A549 (cell line): ENCODE data around the gene ZNF358. TPM values are rescaled to one million over a fixed set of nuclear protein-coding genes. Genes with fewer than 3 reads are reported as not detected.

ENCODE experiments used
- ATAC-seq, 2 experiments: fragments of 200-7000 bp in 1 of 2; fragments of >200 bp in 1 of 2; cut with Nextera tagmentation in 1 of 2; cut with Tn5 transposase in 1 of 2; 3 replicates each; pipeline versions ENCODE4 v1.8.0 to v1.9.1; 2018 to 2020; ENCODE audit warnings: mild to moderate bottlenecking in 1 of 2, moderate library complexity in 1 of 2
- CTCF ChIA-PET: fragments of 300-600 bp; sonication (Branson Sonifier 250); formaldehyde crosslinking; extraction: SDS; loops from one replicate; lab custom pipeline; 2021; ENCODE audit warnings: antibody characterized with exemption, inconsistent platforms; lab: Yijun Ruan, JAX
- POLR2A ChIA-PET: fragments of 350-600 bp; formaldehyde crosslinking; extraction: SDS; loops from one replicate; lab custom pipeline; 2021; ENCODE audit warnings: antibody characterized with exemption, inconsistent platforms; lab: Yijun Ruan, JAX
- DNase-seq, 2 experiments: peaks; one replicate each; pipeline versions ENCODE4 v3.0.0 to v3.0.0-alpha.2; 2011 to 2016; ENCODE audit warnings: low read depth in 1 of 2, low spot score in 1 of 2
- FAIRE-seq: peaks from 2 replicates; lab custom pipeline; 2011; peaks lifted over from hg19 to GRCh38; lab: Jason Lieb, UNC
- H3K27ac ChIP-seq, 2 experiments: fragments of >200 bp; sonication (Bioruptor Twin); formaldehyde crosslinking; 3 replicates each; pipeline ENCODE4 v1.5.1; 2016 to 2017
- H3K4me1 ChIP-seq: fragments of >200 bp; sonication (Bioruptor Twin); formaldehyde crosslinking; 3 replicates; pipeline ENCODE4 v1.6.1; 2016
- H3K4me2 ChIP-seq: fragments of >200 bp; sonication (Bioruptor Twin); formaldehyde crosslinking; 3 replicates; pipeline ENCODE4 v1.6.1; 2016
- H3K4me3 ChIP-seq: fragments of >200 bp; sonication (Bioruptor Twin); formaldehyde crosslinking; 3 replicates; pipeline ENCODE4 v1.5.1; 2016
- H3K9me3 ChIP-seq: fragments of >200 bp; sonication (Bioruptor Twin); formaldehyde crosslinking; 3 replicates; pipeline ENCODE4 v1.6.1; 2016
- CEBPB ChIP-seq, 2 experiments: fragments of >200 bp in 1 of 2; sonication (Bioruptor Twin) in 1 of 2; formaldehyde crosslinking in 1 of 2; IDR thresholded peaks; 2 replicates each; pipeline ENCODE4 v1.6.1; 2012 to 2016
- CHD2 ChIP-seq: fragments of 150-350 bp; IDR thresholded peaks from 2 replicates; pipeline ENCODE4 v1.6.1; 2014; ENCODE audit warnings: low read length; ENCODE audit not compliant: partially characterized antibody
- EHF ChIP-seq: fragments of 250-450 bp; sonication (Bioruptor Pico); IDR thresholded peaks from 2 replicates; pipeline ENCODE4 v1.5.0; 2020; ENCODE audit warnings: mild to moderate bottlenecking
- ELK1 ChIP-seq: fragments of 150-350 bp; IDR thresholded peaks from 2 replicates; pipeline ENCODE4 v1.6.1; 2014; ENCODE audit warnings: low read depth, mild to moderate bottlenecking, low read length
- EP300 ChIP-seq, 2 experiments: fragments of >200 bp; sonication (Bioruptor Twin); formaldehyde crosslinking; IDR thresholded peaks; 2 replicates in 1 of 2; 3 replicates in 1 of 2; pipeline ENCODE4 v1.6.1; 2016 to 2017
- FOSB ChIP-seq: fragments of 250-450 bp; sonication (Bioruptor Pico); IDR thresholded peaks from 2 replicates; pipeline ENCODE4 v1.5.0; 2020; ENCODE audit warnings: mild to moderate bottlenecking, moderate library complexity
- FOXS1 ChIP-seq: fragments of 250-450 bp; sonication (Bioruptor Pico); IDR thresholded peaks from 2 replicates; pipeline ENCODE4 v1.5.0; 2020; ENCODE audit warnings: mild to moderate bottlenecking, moderate library complexity
- HDAC2 ChIP-seq: fragments of 200-600 bp; sonication (generic); IDR thresholded peaks from 2 replicates; pipeline ENCODE4 v1.6.1; 2016
- HOXB13 ChIP-seq: fragments of 250-450 bp; sonication (Bioruptor Pico); IDR thresholded peaks from 2 replicates; pipeline ENCODE4 v1.5.0; 2020; ENCODE audit warnings: low read depth, mild to moderate bottlenecking, moderate library complexity
- JUN ChIP-seq, 2 experiments: fragments of >200 bp; sonication (Bioruptor Twin); formaldehyde crosslinking; IDR thresholded peaks; 2 replicates in 1 of 2; 3 replicates in 1 of 2; pipeline ENCODE4 v1.6.1; 2016 to 2017
- JUNB ChIP-seq: fragments of >200 bp; sonication (Bioruptor Twin); formaldehyde crosslinking; IDR thresholded peaks from 2 replicates; pipeline ENCODE4 v1.6.1; 2016
- KDM1A ChIP-seq: fragments of 200-600 bp; sonication (generic); IDR thresholded peaks from 2 replicates; pipeline ENCODE4 v1.6.1; 2016; ENCODE audit warnings: low read depth, mild to moderate bottlenecking
- KDM5A ChIP-seq: fragments of 200-600 bp; sonication (generic); IDR thresholded peaks from 2 replicates; pipeline ENCODE4 v1.6.1; 2016; ENCODE audit warnings: antibody characterized with exemption, mild to moderate bottlenecking
- MAFK ChIP-seq: fragments of 450-650 bp; IDR thresholded peaks from 2 replicates; pipeline ENCODE4 v1.6.1; 2014; ENCODE audit not compliant: partially characterized antibody
- MAX ChIP-seq: IDR thresholded peaks from 2 replicates; pipeline ENCODE4 v1.6.1; 2012
- PHF8 ChIP-seq: fragments of 200-600 bp; sonication (generic); IDR thresholded peaks from 2 replicates; pipeline ENCODE4 v1.6.1; 2016; ENCODE audit warnings: low read depth, mild to moderate bottlenecking, antibody characterized with exemption, moderate library complexity, borderline replicate concordance
- REST ChIP-seq: fragments of 200-600 bp; sonication (generic); IDR thresholded peaks from 2 replicates; pipeline ENCODE4 v1.6.1; 2016; ENCODE audit warnings: antibody characterized with exemption, mild to moderate bottlenecking, moderate library complexity
- RFX5 ChIP-seq: fragments of 450-650 bp; IDR thresholded peaks from 2 replicates; pipeline ENCODE4 v1.7.1; 2014; ENCODE audit warnings: antibody characterized with exemption, mild to moderate bottlenecking, moderate library complexity
- TFCP2L1 ChIP-seq: fragments of 250-450 bp; sonication (Bioruptor Pico); IDR thresholded peaks from 2 replicates; pipeline ENCODE4 v1.5.0; 2021; ENCODE audit warnings: mild to moderate bottlenecking
- ZC3H11A ChIP-seq: fragments of 450-650 bp; IDR thresholded peaks from 2 replicates; pipeline ENCODE4 v1.6.1; 2014; ENCODE audit warnings: antibody characterized with exemption, mild to moderate bottlenecking
- ZFP36 ChIP-seq: fragments of 450-650 bp; IDR thresholded peaks from 2 replicates; pipeline ENCODE4 v1.6.1; 2014; ENCODE audit warnings: borderline replicate concordance; ENCODE audit not compliant: partially characterized antibody
- WGBS: methylation state at CpG from one replicate; pipeline ENCODE4 v1.1.6; 2017; ENCODE audit errors: missing lambda C conversion rate; 5-methylcytosine and 5-hydroxymethylcytosine counted together
- polyA plus RNA-seq, 4 experiments: library from polyadenylated mRNA; depleted of rRNA in 3 of 4; stranded (reverse); fragments of >200 nt; fragmentation: RNase III in 1 of 4; extraction: RNeasy Plus Mini Kit Qiagen cat#74134 plus additional on column Dnase treatment in 1 of 4; gene quantifications; 2 replicates in 3 of 4; 3 replicates in 1 of 4; pipeline ENCODE4 v1.2.3, GENCODE V29; 2011 to 2017

The ZNF358 gene
- polyA plus RNA-seq, 2 of the 4 experiments (the other 2 are of a cell fraction) = 9.5 to 14.0 TPM

- DNase-seq = no peak
- POLR2A ChIA-PET = interaction anchor here (1.0 to 2.5 kb wide), 3 partner anchors 10 to 380 kb away, joined by 3 to 11 read pairs (median 10); partner anchors contain the start of gene MAP2K7
- Histone ChIP-seq H3K27ac (peak overlapping the region; percentile 68 to 94; a peak in 5 of 6 replicates), H3K9me3 (no peaks in the 10 kb centered on the region), H3K4me3 (peak overlapping the region; percentile 81), H3K4me2 (peak overlapping the region; percentile 99), H3K4me1 (peaks cover 9% of the 10 kb centered on the region; the same call in 1 of the 3 replicates)
- CTCF ChIA-PET = interaction anchor here (1.1 to 1.2 kb wide), 2 partner anchors 165 to 167 kb away, joined by 3 to 4 read pairs; no protein-coding TSS in a partner anchor
- 5% methylated on average over 20 of the region's 23 CpGs for WGBS
- ATAC-seq = no peak; a peak in 1 of 6 replicates
- FAIRE-seq = no peak
- peak; percentile 8 for TF ChIP-seq KDM5A
- TF ChIP-seq ELK1 = no peak
Measured at GRCh38 chr19:7522923-7523667, 7.2 kb downstream of the ZNF358 start.

GRCh38 chr19:7524523-7524922 lies 8.6 kb downstream of the ZNF358 start:
- POLR2A ChIA-PET = no interaction called here
- no peak overlapping the region for H3K4me2 ChIP-seq
- H3K9me3 ChIP-seq = no peaks in the 10 kb centered on the region
- no peak for FAIRE-seq
- ATAC-seq = no peak
- no peak overlapping the region for H3K27ac ChIP-seq
- CTCF ChIA-PET = interaction anchor here (1.1 kb wide), 1 partner anchor 136 kb away, joined by 6 read pairs; no protein-coding TSS in a partner anchor
- TF ChIP-seq REST (no peak), ZC3H11A (no peak), RFX5 (no peak), HDAC2 (no peak), PHF8 (no peak), EP300 (IDR thresholded peaks at IDR 0.05) (no peak), FOXS1 (CRISPR knock-in tag) (no peak), JUNB (no peak), ZFP36 (no peak), HOXB13 (no peak), EHF (CRISPR knock-in tag) (no peak), MAX (no peak), TFCP2L1 (CRISPR knock-in tag) (no peak), KDM1A (no peak), CEBPB (IDR thresholded peaks at IDR 0.05) (no peak), MAFK (no peak), FOSB (CRISPR knock-in tag) (no peak), CHD2 (no peak), JUN (IDR thresholded peaks at IDR 0.05) (no peak)
- DNase-seq = no peak
- H3K4me3 ChIP-seq = no peak overlapping the region
- 83% methylated on average over 5 of the region's 5 CpGs for WGBS
- peaks cover 9% of the 10 kb centered on the region; the same call in 1 of the 3 replicates for H3K4me1 ChIP-seq
